ENCODE data around the gene MICALL1.

DNA sequence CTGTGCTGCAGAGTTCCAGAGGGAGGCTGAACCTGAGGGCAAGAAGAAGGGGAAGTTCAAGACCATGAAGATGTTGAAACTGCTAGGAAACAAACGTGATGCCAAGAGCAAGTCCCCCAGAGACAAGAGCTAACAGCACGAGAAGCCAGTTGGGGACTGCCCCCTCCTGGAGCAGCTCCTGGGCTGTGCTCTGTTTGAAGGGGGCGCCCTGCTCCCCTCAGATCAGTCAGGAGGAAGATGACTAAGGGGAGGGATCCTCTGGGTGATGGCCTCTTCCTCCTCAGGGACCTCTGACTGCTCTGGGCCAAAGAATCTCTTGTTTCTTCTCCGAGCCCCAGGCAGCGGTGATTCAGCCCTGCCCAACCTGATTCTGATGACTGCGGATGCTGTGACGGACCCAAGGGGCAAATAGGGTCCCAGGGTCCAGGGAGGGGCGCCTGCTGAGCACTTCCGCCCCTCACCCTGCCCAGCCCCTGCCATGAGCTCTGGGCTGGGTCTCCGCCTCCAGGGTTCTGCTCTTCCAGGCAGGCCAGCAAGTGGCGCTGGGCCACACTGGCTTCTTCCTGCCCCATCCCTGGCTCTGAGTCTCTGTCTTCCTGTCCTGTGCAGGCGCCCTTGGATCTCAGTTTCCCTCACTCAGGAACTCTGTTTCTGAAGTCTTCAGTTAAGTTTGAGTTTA lies 34.7 kb downstream of the MICALL1 start:
- TF ChIP-seq, protein P1, sequence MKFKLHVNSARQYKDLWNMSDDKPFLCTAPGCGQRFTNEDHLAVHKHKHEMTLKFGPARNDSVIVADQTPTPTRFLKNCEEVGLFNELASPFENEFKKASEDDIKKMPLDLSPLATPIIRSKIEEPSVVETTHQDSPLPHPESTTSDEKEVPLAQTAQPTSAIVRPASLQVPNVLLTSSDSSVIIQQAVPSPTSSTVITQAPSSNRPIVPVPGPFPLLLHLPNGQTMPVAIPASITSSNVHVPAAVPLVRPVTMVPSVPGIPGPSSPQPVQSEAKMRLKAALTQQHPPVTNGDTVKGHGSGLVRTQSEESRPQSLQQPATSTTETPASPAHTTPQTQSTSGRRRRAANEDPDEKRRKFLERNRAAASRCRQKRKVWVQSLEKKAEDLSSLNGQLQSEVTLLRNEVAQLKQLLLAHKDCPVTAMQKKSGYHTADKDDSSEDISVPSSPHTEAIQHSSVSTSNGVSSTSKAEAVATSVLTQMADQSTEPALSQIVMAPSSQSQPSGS (CRISPR knock-in tag; IDR thresholded peaks at IDR 0.05; ENCODE audit: borderline replicate concordance, low read depth), result no peak
- TF ChIP-seq, protein P2, sequence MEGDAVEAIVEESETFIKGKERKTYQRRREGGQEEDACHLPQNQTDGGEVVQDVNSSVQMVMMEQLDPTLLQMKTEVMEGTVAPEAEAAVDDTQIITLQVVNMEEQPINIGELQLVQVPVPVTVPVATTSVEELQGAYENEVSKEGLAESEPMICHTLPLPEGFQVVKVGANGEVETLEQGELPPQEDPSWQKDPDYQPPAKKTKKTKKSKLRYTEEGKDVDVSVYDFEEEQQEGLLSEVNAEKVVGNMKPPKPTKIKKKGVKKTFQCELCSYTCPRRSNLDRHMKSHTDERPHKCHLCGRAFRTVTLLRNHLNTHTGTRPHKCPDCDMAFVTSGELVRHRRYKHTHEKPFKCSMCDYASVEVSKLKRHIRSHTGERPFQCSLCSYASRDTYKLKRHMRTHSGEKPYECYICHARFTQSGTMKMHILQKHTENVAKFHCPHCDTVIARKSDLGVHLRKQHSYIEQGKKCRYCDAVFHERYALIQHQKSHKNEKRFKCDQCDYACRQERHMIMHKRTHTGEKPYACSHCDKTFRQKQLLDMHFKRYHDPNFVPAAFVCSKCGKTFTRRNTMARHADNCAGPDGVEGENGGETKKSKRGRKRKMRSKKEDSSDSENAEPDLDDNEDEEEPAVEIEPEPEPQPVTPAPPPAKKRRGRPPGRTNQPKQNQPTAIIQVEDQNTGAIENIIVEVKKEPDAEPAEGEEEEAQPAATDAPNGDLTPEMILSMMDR (IDR thresholded peaks at IDR 0.05), result no peak
- no peak for TF ChIP-seq MXD4 (CRISPR knock-in tag; IDR thresholded peaks at IDR 0.05; ENCODE audit: borderline replicate concordance)

Data from WTC11 (cell line).